NB4 (cell line): ENCODE measurements around the gene CDK14.

Experiments used
- POLR2A ChIP-seq: IDR thresholded peaks from 2 replicates; pipeline ENCODE4 v1.6.1; 2011; ENCODE audit warnings: mild to moderate bottlenecking; ENCODE audit not compliant: insufficient read length; ENCODE audit errors: extremely low read depth
- TF ChIP-seq, protein P1 (sequence below): IDR thresholded peaks from one replicate; pipeline ENCODE4 v1.5.1; 2012; ENCODE audit warnings: low read depth, low read length
- TF ChIP-seq, protein P2 (sequence below): IDR thresholded peaks from 2 replicates; pipeline ENCODE4 v1.6.1; 2011; ENCODE audit warnings: low read depth, low read length

DNA sequence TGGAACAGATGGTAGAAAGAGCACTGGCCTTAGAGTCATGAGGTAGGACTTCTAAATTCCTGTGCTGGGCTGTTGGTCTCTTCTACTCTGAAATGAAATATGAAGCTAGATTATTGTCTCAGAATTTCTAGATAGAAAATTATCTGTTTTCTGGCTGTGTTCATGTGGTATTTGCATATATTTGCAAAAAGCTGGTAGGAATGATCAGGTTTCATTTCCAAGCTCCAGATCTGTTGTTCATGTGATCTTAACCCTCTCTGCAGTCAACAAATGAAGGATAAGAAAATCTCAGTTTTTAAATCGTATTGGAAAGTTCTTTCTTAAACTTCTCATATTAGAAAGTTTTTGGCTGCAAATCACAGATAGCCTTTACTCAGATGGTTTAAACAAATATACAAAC is 248.3 kb downstream of the CDK14 start:
- TF ChIP-seq, protein P1, sequence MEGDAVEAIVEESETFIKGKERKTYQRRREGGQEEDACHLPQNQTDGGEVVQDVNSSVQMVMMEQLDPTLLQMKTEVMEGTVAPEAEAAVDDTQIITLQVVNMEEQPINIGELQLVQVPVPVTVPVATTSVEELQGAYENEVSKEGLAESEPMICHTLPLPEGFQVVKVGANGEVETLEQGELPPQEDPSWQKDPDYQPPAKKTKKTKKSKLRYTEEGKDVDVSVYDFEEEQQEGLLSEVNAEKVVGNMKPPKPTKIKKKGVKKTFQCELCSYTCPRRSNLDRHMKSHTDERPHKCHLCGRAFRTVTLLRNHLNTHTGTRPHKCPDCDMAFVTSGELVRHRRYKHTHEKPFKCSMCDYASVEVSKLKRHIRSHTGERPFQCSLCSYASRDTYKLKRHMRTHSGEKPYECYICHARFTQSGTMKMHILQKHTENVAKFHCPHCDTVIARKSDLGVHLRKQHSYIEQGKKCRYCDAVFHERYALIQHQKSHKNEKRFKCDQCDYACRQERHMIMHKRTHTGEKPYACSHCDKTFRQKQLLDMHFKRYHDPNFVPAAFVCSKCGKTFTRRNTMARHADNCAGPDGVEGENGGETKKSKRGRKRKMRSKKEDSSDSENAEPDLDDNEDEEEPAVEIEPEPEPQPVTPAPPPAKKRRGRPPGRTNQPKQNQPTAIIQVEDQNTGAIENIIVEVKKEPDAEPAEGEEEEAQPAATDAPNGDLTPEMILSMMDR = no peak
- TF ChIP-seq, protein P2, sequence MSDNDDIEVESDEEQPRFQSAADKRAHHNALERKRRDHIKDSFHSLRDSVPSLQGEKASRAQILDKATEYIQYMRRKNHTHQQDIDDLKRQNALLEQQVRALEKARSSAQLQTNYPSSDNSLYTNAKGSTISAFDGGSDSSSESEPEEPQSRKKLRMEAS = no peak
- TF ChIP-seq POLR2A = no peak
